Endothelial cell of umbilical vein (primary cell): ENCODE measurements around the gene IL22. TPM values are rescaled to one million over a fixed set of nuclear protein-coding genes. Genes with fewer than 3 reads are reported as not detected.

ENCODE experiments used
- BruUV-seq: library from RNA; stranded (reverse); fragments of 400-500 nt; replicated peaks from 2 replicates; lab custom pipeline; 2021; lab: Mats Ljungman, UMichigan
- CTCF ChIA-PET: fragments of 300-600, 350-600 bp; sonication (Branson Sonifier 250); formaldehyde crosslinking; loops from one replicate; lab custom pipeline; 2021; ENCODE audit warnings: antibody characterized with exemption, inconsistent platforms; lab: Charles Lee
- POLR2A ChIA-PET: fragments of 300-600, 350-600 bp; sonication (Branson Sonifier 250); formaldehyde crosslinking; loops from one replicate; lab custom pipeline; 2021; ENCODE audit warnings: antibody characterized with exemption, inconsistent platforms; lab: Charles Lee
- DNase-seq: peaks from one replicate; pipeline ENCODE4 v3.0.0-alpha.2; 2011; ENCODE audit warnings: low read depth, low spot score
- FAIRE-seq: peaks from 2 replicates; lab custom pipeline; 2011; peaks lifted over from hg19 to GRCh38; lab: Jason Lieb, UNC
- H2AFZ ChIP-seq: 2 replicates; pipeline ENCODE4 v1.6.0; 2012; ENCODE audit warnings: low read depth, low read length, control low read depth, inconsistent platforms
- H3K27ac ChIP-seq: 2 replicates; pipeline ENCODE4 v1.5.1; 2011; ENCODE audit warnings: low read depth, mild to moderate bottlenecking, control low read depth, low read length, moderate library complexity; ENCODE audit not compliant: insufficient read depth
- H3K27me3 ChIP-seq, 2 experiments: 2 replicates each; pipeline versions ENCODE4 v1.6.0 to v1.6.1; 2011; ENCODE audit warnings: low read length in 2 of 2, mixed read lengths in 1 of 2; ENCODE audit not compliant: control insufficient read depth in 2 of 2, insufficient read depth in 2 of 2
- H3K36me3 ChIP-seq, 2 experiments: 2 replicates in 1 of 2; 3 replicates in 1 of 2; pipeline ENCODE4 v1.5.1; 2011; ENCODE audit warnings: low read length in 2 of 2, mild to moderate bottlenecking in 1 of 2, moderate library complexity in 1 of 2; ENCODE audit not compliant: control insufficient read depth in 2 of 2, insufficient read depth in 2 of 2; ENCODE audit errors: extremely low read depth in 1 of 2
- H3K4me1 ChIP-seq: 3 replicates; pipeline ENCODE4 v1.5.1; 2011; ENCODE audit warnings: mild to moderate bottlenecking, low read length; ENCODE audit not compliant: control insufficient read depth, insufficient read depth; ENCODE audit errors: extremely low read depth
- H3K4me2 ChIP-seq: 2 replicates; pipeline ENCODE4 v1.6.1; 2011; ENCODE audit warnings: low read length, control low read depth, mixed read lengths; ENCODE audit not compliant: insufficient read depth
- H3K4me3 ChIP-seq, 3 experiments: fragments of 200-600 bp in 1 of 3; sonication (generic), shearing (Covaris generic) in 1 of 3; replicated peaks in 1 of 3; 2 replicates each; pipeline ENCODE4 v1.5.1; 2011 to 2016; ENCODE audit warnings: control low read depth in 3 of 3, low read length in 3 of 3, mild to moderate bottlenecking in 2 of 3, inconsistent platforms in 1 of 3, low read depth in 1 of 3, moderate library complexity in 1 of 3; ENCODE audit not compliant: insufficient read depth in 1 of 3
- H3K79me2 ChIP-seq: 2 replicates; pipeline ENCODE4 v1.6.0; 2012; ENCODE audit warnings: low read length, inconsistent platforms; ENCODE audit not compliant: control insufficient read depth, insufficient read depth
- H3K9ac ChIP-seq: replicated peaks from 2 replicates; pipeline ENCODE3; 2011; ENCODE audit warnings: low read length, control low read depth; ENCODE audit not compliant: insufficient read depth; ENCODE audit errors: extremely low read depth
- H3K9me1 ChIP-seq: replicated peaks from 3 replicates; pipeline ENCODE4 v1.6.0; 2011; ENCODE audit warnings: mild to moderate bottlenecking, low read length; ENCODE audit not compliant: control insufficient read depth, insufficient read depth; ENCODE audit errors: extremely low read depth
- H3K9me3 ChIP-seq: replicated peaks from 2 replicates; pipeline ENCODE4 v1.5.1; 2012; ENCODE audit warnings: low read length, inconsistent platforms; ENCODE audit not compliant: control insufficient read depth, insufficient read depth
- H4K20me1 ChIP-seq: replicated peaks from 2 replicates; pipeline ENCODE3; 2011; ENCODE audit warnings: mild to moderate bottlenecking, low read length; ENCODE audit not compliant: control insufficient read depth, insufficient read depth; ENCODE audit errors: extremely low read depth
- EZH2 ChIP-seq: IDR thresholded peaks from 2 replicates; pipeline ENCODE4 v1.6.1; 2012; ENCODE audit warnings: borderline replicate concordance, low read depth, mild to moderate bottlenecking, moderate library complexity, low read length, inconsistent platforms; ENCODE audit not compliant: severe bottlenecking
- FOS ChIP-seq: IDR thresholded peaks from 2 replicates; pipeline ENCODE4 v1.6.1; 2011; ENCODE audit warnings: mild to moderate bottlenecking, low read length, moderate library complexity, borderline replicate concordance; ENCODE audit not compliant: insufficient read depth
- JUN ChIP-seq: IDR thresholded peaks from 2 replicates; pipeline ENCODE4 v1.6.1; 2011; ENCODE audit warnings: borderline replicate concordance, low read depth; ENCODE audit not compliant: insufficient read length, insufficient read depth
- MYC ChIP-seq: IDR thresholded peaks from one replicate; pipeline ENCODE4 v1.6.1; 2011; ENCODE audit warnings: mild to moderate bottlenecking, low read depth, low read length
- POLR2A ChIP-seq: IDR thresholded peaks from 2 replicates; pipeline ENCODE4 v1.6.1; 2012; ENCODE audit warnings: low read depth, mild to moderate bottlenecking, control low read depth, low read length
- POLR2AphosphoS5 ChIP-seq: IDR thresholded peaks from 2 replicates; pipeline ENCODE4 v1.6.1; 2012; ENCODE audit warnings: low read depth, mild to moderate bottlenecking, control low read depth, low read length, moderate library complexity; ENCODE audit not compliant: insufficient read depth
- dilution Hi-C: fragments of 300-500 bp; cut with MboI; formaldehyde crosslinking; loops from one replicate; pipeline ENCODE4 v1.15.0; 2019; ENCODE audit warnings: low sequenced_read_pairs; ENCODE audit not compliant: extremely low pct_ligation_motif_present
- intact Hi-C: fragments of 100-400 bp; cut with micrococcal nuclease; formaldehyde crosslinking; loops from one replicate; pipeline ENCODE4 v1.10.0; 2022
- polyA plus RNA-seq, 4 experiments: library from polyadenylated mRNA; depleted of rRNA in 3 of 4; stranded (reverse) in 3 of 4; unstranded in 1 of 4; fragments of >200 nt; gene quantifications; 2 replicates each; pipeline versions ENCODE4 v1.2.1 to v1.2.3, GENCODE V29; 2011 to 2012; ENCODE audit warnings: missing spikeins in 1 of 4
- total RNA-seq: library from RNA; stranded (reverse); gene quantifications from 2 replicates; pipeline ENCODE4 v1.2.3, GENCODE V29; 2021
- TF ChIP-seq, protein P1 (sequence below): IDR thresholded peaks from 2 replicates; pipeline ENCODE4 v1.6.1; 2011; ENCODE audit not compliant: insufficient read depth, insufficient read length

Gene IL22
- total and polyA plus RNA-seq, 2 donors (not counting 3 experiments of a cell fraction or from before 2014, with no cell fraction given), result not detected

DNA sequence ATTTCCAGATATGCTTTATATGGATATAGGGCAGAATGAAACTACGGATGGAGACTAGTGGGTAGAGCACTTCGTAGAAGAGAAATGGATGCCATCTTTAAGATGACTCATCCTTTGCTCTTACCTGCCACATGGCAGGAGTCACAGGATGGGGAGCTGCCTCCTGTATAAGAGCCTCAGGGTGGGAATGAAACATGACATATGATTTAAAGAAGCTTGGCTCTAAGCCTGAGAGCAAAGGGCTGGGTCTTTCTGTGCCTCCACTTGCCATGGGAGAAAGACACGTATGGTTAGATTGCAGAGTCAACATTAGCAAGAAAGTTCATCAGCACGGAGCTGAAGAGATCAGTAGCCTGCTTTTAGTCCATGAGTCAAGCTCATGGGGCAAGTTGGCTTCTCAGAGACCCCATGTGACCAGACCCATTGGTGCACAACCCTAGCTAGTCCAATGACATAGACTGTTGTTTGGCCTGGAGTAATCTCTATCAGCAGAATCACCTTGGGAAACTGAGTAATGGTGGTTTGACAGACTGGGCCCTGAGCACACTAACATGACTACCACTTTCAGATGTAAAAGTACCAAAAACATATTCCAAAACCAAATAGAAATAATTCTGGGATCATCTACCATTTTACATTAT is 38.1 kb upstream of the IL22 start:
- CTCF ChIA-PET, result interaction anchor here (0.8 to 1.1 kb wide), 4 partner anchors 14 to 69 kb away, joined by 3 read pairs; no protein-coding TSS in a partner anchor
- no peaks in the 10 kb centered on the region for H3K9me1 ChIP-seq
- no peak overlapping the region for H3K9ac ChIP-seq
- POLR2A ChIA-PET, result no interaction called here
- H3K4me1 ChIP-seq, result no peaks in the 10 kb centered on the region
- no TSS peak for BruUV-seq
- no peaks in the 10 kb centered on the region for H3K9me3 ChIP-seq
- H3K79me2 ChIP-seq, result no peaks in the 10 kb centered on the region
- no peaks in the 10 kb centered on the region for H3K27me3 ChIP-seq
- no peak for FAIRE-seq
- no peak overlapping the region for H3K4me3 ChIP-seq
- dilution Hi-C loops (no loop called here), intact Hi-C loops (no loop called here)
- no peak for DNase-seq
- TF ChIP-seq MYC (no peak), FOS (no peak), POLR2AphosphoS5 (no peak), EZH2 (no peak)
- TF ChIP-seq, protein P1, sequence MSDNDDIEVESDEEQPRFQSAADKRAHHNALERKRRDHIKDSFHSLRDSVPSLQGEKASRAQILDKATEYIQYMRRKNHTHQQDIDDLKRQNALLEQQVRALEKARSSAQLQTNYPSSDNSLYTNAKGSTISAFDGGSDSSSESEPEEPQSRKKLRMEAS, result no peak
- no peaks in the 10 kb centered on the region for H4K20me1 ChIP-seq
- H3K36me3 ChIP-seq, result no peaks in the 10 kb centered on the region
- H3K27ac ChIP-seq, result no peak overlapping the region
- H2AFZ ChIP-seq, result no peak overlapping the region
- no peak overlapping the region for H3K4me2 ChIP-seq

DNA sequence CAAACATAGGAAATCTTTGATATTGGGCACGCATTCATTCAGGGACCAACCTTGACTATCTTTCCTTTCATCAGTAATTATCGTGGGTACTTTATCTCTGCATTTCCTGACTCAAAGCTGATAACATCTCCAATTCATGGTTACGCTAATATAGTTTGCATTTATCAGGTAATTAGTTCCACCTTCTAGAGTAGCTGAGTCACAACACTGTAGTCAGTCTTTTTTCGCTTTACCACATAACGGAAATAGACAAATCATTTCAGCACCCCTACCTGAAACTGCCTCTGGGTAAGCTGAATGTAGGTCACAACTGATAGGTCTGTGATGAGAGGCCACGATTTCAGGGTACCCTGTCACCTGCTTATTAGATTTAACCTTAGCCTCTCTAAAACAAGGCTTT is 36.7 kb upstream of the IL22 start:
- TF ChIP-seq POLR2A (no peak), JUN (no peak)
- TF ChIP-seq, protein P1, result no peak
- Histone ChIP-seq H3K27me3 (no peaks in the 10 kb centered on the region), H3K27ac (no peak overlapping the region), H2AFZ (no peak overlapping the region), H3K79me2 (no peaks in the 10 kb centered on the region), H3K4me3 (no peak overlapping the region), H3K9me1 (no peaks in the 10 kb centered on the region), H3K9ac (no peak overlapping the region), H3K4me1 (no peaks in the 10 kb centered on the region), H3K4me2 (no peak overlapping the region), H3K9me3 (no peaks in the 10 kb centered on the region), H4K20me1 (no peaks in the 10 kb centered on the region), H3K36me3 (no peaks in the 10 kb centered on the region)
- CTCF ChIA-PET, result interaction anchor here (1.0 kb wide), 1 partner anchor 9 kb away, joined by 3 read pairs; no protein-coding TSS in a partner anchor
- POLR2A ChIA-PET, result no interaction called here
- dilution Hi-C loops, result no loop called here
- DNase-seq (no peak), FAIRE-seq (no peak)
- BruUV-seq, result no TSS peak
- intact Hi-C loops, result no loop called here
